Amniotic stem cell (primary cell): ENCODE results near the gene KCTD13.
A peak's percentile ranks its signal among the peaks of the same experiment; 100 is the strongest.
"Not testable (repeated sequence)": the region's sequence is repeated elsewhere in the genome, so short reads cannot be mapped to it uniquely, and the experiment has no call there.

Experiments
- DNase-seq: peaks from one replicate; lab custom pipeline; 2025; lab: John Stamatoyannopoulos, UW

KCTD13 gene

GRCh38 chr16:29907973-29908372, 18.1 kb downstream of the KCTD13 start:
- no peak for DNase-seq

DNA sequence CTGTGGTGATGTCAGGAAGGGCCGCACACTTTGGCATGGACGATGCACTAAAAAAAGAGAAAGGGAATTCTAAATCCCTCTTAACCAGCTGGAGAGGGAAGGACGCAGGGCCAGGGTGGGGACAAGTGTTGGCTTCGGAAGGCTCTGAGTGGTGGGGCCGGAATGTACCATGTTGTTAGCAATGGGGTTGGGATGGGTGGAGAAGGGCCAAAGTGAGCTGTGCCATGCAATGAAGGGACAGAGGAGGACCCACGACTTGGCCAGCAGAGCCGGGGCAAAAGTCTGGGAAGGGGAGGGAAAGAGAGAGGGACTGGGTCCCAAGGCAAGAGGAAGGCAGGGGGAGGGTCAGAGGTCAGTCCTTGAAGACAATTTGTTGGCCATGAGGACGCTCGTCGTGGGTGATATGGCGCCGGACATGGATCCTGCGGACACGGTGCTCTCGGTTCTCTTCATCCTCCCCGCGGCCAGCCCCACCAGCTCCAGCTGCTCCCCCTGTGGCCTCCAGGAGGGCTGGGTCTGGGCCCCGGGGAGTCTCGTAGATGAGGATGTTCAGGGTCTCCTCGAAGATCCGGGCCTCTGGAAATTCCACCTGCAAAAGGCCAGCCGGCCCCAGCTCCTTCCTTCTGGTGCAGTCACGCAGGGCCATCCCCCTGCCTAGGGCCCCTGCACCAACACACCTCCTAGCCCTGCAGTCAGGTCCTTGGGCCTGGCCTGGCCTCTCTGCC, 19.3 kb downstream of the KCTD13 start:
- no peak for DNase-seq

- no peak for DNase-seq
Observed at GRCh38 chr16:29905668-29906067, 20.4 kb downstream of the KCTD13 start.

- no peak for DNase-seq
Observed at GRCh38 chr16:29904947-29905346, 21.1 kb downstream of the KCTD13 start.

DNA sequence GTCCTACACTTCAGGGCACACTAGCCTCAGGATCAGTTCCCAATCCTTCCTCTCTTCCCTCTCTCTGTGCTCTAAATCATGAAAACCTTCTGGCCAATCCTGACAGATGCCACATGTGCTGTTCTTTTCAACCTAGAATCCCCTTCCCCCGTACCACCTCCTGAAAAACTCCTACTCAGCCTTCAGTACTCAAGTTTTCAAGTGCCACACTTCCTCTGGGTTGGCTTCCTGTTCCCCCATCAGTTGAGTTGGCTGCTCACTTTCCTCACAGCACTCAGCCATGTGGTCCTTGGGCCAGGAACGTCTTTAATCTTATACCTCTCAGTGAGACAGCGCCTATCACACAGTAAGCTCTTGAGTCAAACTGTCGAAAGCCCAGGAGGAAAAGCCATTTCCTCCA, 22.4 kb downstream of the KCTD13 start:
- no peak for DNase-seq

- no peak for DNase-seq
Observed at GRCh38 chr16:29901607-29901945, 24.4 kb downstream of the KCTD13 start.

DNA sequence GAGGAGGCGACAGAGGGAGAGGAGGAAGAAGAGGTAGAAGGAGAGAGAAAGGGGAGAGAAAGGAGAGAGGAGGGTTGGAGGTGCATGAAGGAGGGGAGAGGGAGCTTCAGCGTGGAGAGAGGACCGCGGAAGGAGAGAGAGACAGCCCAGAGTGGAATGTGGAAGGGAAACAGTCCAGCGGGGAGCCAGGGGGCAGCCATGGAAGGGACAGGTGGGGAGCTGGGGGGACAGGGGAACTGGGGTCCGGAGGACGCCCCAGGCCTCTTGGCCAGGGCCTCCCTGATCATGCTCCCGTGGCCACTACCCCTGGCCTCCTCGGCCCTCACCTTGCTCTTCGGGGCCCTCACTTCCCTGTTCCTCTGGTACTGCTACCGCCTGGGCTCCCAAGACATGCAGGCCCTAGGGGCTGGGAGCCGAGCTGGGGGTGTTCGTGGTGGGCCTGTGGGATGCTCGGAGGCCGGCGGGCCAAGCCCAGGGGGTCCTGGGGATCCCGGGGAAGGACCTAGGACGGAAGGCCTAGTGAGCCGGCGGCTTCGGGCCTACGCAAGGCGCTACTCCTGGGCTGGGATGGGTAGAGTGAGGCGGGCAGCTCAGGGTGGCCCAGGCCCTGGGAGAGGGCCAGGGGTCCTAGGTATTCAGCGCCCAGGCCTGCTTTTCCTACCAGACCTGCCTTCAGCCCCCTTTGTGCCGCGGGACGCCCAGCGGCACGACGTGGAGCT, 25.0 kb downstream of the KCTD13 start:
- no peak for DNase-seq

- DNase-seq, result peak; percentile 52
Observed at GRCh38 chr16:29900102-29900887, 25.7 kb downstream of the KCTD13 start, which contains the start of gene ASPHD1. Gene ASPHD1, plus strand, starts transcription at chr16:29900488. Its CDS starts 484 bp downstream, at chr16:29900972.

DNA sequence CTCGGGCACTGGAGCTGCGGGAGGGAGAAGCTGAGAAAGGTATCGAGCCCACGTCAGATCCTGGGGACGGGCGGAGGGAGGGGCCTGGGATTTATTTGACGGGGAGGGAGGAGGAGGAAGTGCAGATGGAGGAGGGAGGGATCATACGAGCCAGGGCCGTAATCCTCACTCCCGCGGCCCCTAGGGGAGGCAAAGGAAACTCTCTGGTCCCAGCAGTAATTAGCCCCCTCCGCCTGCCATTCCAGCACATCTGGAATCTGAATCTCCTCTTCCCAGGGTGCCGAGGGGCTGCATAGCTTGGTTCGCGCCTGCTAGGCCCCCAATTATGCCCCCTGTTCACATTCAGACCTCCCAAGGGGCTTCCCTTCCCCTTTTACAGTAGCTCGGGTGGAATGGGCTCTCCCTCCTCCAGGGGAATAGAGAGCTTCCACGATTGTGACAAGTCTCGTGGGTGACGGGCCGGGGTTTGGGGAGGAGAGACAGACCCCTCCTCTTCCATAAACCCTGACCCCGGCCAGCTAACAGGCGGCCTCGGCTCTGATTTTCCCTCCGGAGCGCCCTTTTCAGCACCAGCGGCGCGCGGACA, 26.4 kb downstream of the KCTD13 start, which contains the start of gene SEZ6L2:
SEZ6L2 (minus strand) TSS at position 35 of the 586 bp plus-strand sequence. CDS start 531 bp downstream, outside the sequence.
- peak; percentile 41 for DNase-seq

- DNase-seq, result no peak
Observed at GRCh38 chr16:29898804-29899515, 27.1 kb downstream of the KCTD13 start.

- no peak for DNase-seq
Observed at GRCh38 chr16:29898135-29898803, 27.8 kb downstream of the KCTD13 start.

GRCh38 chr16:29897333-29897732, 28.7 kb downstream of the KCTD13 start:
- no peak for DNase-seq

GRCh38 chr16:29896841-29897240, 29.2 kb downstream of the KCTD13 start:
- DNase-seq, result no peak

GRCh38 chr16:29894352-29894751, 31.7 kb downstream of the KCTD13 start:
- DNase-seq, result no peak

- DNase-seq, result no peak
Observed at GRCh38 chr16:29893553-29893952, 32.5 kb downstream of the KCTD13 start.

- DNase-seq, result no peak
Observed at GRCh38 chr16:29892458-29892813, 33.6 kb downstream of the KCTD13 start.

DNA sequence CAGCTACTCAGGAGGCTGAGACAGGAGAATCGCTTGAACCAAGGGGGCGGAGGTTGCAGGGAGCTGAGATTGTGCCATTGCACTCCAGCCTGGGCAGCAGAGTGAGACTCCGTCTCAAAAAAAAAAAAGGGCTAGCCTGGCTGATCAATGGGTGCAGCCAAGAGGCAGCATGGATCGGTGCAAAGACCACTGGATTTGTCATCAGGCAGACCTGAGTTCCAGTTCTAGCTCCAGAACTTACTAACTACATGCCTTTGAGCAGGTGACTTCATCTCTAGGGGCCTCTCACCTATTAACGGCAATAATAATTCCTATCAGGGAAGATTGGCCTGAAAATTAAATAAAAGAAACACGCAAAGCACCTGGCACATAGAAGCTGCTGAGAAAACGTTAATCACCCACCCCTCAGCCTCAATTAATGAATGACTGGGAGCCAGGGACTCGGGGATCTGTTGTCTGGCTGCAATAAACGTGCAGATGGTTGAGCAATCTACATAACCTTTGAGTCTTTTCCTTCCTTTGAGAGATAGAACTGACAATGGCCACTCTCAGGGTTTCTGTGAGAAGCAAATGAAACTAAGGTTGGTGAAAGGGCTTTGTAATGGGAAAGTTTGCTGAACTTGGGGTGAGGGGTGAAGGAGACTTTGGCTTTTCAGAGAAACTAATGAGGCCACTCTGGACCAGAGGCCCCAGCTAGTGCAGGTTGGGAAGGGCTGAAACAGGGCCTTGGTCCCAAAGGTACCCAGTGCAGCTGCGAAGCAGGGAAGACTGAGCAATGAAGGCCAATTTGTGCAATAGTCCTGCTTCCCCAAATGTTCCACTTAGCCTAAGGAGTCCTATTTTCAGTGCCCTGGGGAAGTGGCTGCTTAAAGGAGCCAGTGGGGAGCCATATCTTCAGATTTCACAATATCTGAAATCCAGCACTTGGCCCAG, 34.2 kb downstream of the KCTD13 start:
- DNase-seq, result no peak

DNA sequence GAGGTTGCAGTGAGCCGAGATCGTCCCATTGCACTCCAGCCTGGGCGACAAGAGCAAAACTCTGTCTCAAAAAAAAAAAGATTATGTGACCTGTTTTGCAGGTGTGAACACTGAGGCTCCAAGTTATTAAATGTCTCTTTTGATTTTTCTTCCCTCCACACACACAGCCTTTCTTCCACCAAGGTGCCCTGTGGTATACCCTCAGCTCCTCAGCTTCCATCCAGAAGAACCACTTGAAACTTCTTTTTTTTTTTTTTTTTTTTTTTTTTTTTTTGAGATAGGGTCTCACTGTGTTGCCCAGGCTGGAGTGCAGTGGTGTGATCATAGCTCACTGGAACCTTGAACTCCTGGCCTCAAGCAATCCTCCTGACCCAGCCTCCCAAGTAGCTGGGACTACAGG, 36.7 kb downstream of the KCTD13 start:
- not testable (repeated sequence) for DNase-seq

DNA sequence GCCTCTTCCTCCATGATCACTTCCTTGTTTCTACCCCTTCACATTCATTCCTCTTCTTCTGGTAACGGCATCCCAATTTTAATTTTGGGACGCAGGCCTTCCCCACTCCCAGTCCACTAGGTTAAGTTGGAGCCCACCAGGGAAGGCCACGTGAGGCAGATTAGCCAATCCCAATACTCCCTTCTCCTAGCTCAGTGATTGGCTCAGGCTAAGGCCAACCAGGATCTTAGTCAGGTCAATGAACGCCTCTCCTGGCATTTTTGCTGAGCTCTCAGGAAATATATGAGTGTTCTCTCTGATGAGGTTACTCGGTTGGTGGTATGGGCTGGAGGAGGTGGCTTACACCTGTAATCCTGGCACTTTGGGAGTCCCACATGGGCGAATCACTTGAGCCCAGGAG, 42.0 kb downstream of the KCTD13 start:
- no peak for DNase-seq

DNA sequence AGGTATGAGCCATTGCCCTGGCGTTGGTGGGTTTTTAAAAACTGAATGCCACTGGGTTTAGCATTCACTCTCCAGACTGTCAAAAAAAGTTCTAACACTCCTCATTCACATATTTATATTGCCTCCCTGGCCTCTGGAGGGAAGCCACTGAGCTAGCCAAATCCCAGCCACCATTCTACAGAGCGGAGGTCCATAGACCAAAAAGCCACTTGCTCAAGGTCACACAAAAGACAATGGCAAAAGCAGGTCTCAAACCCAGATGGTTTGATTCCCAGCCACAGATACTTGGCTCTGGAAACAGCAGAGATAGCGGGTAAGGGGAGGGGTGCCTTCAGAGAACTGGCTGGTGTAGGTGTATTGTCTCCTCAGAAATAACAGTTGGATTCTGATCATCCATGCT, 45.0 kb downstream of the KCTD13 start:
- no peak for DNase-seq
